RWPE1 (cell line): ENCODE data around the gene LRRC15.

ENCODE experiments used
- CTCF ChIA-PET: fragments of 350-600 bp; sonication (Branson Sonifier 250); formaldehyde crosslinking; extraction: SDS; loops from one replicate; lab custom pipeline; 2021; lab: Yijun Ruan, JAX
- POLR2A ChIA-PET: fragments of 400-600 bp; formaldehyde crosslinking; extraction: SDS; loops from one replicate; lab custom pipeline; 2020; ENCODE audit warnings: antibody characterized with exemption; ENCODE audit not compliant: low non-redundant PET; lab: Yijun Ruan, JAX
- DNase-seq: peaks from one replicate; pipeline ENCODE4 v3.0.0; 2012; ENCODE audit warnings: low spot score
- H3K27ac ChIP-seq: fragments of 450-650 bp; 2 replicates; pipeline ENCODE4 v1.5.1; 2017
- TF ChIP-seq, protein P1 (sequence below): fragments of 450-650 bp; conservative IDR thresholded peaks from 2 replicates; pipeline ENCODE4 v1.5.1; 2017; ENCODE audit warnings: low read depth, mild to moderate bottlenecking

LRRC15 gene

GRCh38 chr3:194360568-194360967 lies 9.0 kb downstream of the LRRC15 start:
- no peak overlapping the region for H3K27ac ChIP-seq
- DNase-seq, result no peak
- CTCF ChIA-PET, result no interaction called here
- POLR2A ChIA-PET, result no interaction called here
- TF ChIP-seq, protein P1, sequence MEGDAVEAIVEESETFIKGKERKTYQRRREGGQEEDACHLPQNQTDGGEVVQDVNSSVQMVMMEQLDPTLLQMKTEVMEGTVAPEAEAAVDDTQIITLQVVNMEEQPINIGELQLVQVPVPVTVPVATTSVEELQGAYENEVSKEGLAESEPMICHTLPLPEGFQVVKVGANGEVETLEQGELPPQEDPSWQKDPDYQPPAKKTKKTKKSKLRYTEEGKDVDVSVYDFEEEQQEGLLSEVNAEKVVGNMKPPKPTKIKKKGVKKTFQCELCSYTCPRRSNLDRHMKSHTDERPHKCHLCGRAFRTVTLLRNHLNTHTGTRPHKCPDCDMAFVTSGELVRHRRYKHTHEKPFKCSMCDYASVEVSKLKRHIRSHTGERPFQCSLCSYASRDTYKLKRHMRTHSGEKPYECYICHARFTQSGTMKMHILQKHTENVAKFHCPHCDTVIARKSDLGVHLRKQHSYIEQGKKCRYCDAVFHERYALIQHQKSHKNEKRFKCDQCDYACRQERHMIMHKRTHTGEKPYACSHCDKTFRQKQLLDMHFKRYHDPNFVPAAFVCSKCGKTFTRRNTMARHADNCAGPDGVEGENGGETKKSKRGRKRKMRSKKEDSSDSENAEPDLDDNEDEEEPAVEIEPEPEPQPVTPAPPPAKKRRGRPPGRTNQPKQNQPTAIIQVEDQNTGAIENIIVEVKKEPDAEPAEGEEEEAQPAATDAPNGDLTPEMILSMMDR, result no peak

DNA sequence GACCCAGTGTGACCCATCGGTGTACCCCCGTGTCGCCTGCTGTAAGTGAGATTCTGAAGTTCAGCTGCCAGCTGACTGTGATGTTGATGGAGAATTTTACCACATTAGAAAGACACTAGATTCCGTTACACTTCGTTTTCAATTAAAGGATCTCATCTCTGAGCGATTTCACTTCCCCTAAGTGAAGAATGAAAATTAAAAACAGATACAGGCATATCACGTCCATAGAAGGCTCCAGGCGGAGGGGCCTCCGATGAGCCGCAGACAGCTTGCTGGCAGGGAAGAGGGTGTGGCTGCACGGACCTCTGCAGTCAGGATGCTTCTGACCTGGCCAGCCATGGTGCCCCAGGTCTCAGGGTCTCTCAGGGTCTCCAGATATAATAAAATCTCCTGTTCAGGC lies 11.9 kb downstream of the LRRC15 start:
- DNase-seq, result no peak
- POLR2A ChIA-PET, result no interaction called here
- TF ChIP-seq, protein P1, result no peak
- H3K27ac ChIP-seq, result no peak overlapping the region
- CTCF ChIA-PET, result no interaction called here

DNA sequence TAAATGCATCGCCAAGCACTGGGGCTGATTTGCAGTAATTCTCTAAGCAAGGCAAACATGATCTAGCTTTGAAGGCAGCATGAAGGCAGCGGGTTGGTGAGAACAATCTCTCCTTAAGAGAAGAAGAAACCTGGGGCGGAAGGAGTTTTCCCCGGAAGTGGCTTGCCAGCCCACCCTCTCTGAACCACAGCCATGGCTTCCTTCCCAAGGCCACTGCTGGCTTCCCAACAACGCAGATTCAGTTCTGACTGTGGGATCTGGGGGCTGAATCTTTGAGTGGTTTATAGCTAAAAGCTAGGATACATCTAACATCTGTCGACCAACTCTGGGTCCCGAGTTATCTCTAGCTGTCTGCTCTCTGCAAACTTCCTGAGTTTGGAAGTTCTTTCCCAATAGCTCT lies 14.2 kb downstream of the LRRC15 start:
- POLR2A ChIA-PET, result no interaction called here
- TF ChIP-seq, protein P1, result no peak
- no peak for DNase-seq
- CTCF ChIA-PET, result interaction anchor here (1.8 kb wide), 1 partner anchor 11 kb away, joined by 10 read pairs; no protein-coding TSS in a partner anchor
- no peak overlapping the region for H3K27ac ChIP-seq

GRCh38 chr3:194354315-194354714 lies 15.2 kb downstream of the LRRC15 start:
- no peak overlapping the region for H3K27ac ChIP-seq
- DNase-seq, result no peak
- TF ChIP-seq, protein P1, result no peak
- ChIA-PET CTCF (interaction anchor here (0.7 kb wide), 2 partner anchors 21 to 57 kb away, joined by 3 to 6 read pairs; no protein-coding TSS in a partner anchor), POLR2A (no interaction called here)

DNA sequence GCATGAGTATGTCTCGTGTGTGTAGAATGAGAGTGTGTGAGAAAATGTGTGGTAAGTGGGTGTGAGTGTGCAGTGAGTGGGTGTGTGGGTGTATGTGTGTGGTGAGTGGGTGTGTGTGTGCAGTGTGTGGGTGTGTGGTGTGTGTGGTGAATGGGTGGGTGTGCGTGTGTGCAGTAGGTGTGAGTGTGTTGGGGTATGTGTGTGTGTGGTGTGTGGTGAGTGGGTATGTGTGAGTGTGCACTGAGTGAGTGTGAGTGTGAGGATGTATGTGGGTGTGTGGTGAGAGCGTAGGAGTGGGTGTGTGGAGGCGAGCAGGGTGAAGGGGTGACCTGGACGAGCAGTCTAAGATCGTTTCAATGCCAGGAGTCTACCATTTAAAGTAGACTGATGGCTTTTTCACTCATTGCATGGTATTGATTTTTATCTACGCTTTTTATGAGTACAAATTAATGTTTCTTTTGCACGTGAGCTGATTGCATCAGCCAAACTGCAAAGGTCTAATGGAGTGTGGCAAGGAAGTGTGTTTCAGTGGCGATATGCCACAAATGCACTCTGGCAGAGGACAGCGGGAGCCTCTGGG lies 16.8 kb downstream of the LRRC15 start:
- ChIA-PET POLR2A (no interaction called here), CTCF (interaction anchor here (0.6 kb wide), 1 partner anchor 211 kb away, joined by 4 read pairs; no protein-coding TSS in a partner anchor)
- no peak overlapping the region for H3K27ac ChIP-seq
- TF ChIP-seq, protein P1, result no peak
- no peak for DNase-seq

DNA sequence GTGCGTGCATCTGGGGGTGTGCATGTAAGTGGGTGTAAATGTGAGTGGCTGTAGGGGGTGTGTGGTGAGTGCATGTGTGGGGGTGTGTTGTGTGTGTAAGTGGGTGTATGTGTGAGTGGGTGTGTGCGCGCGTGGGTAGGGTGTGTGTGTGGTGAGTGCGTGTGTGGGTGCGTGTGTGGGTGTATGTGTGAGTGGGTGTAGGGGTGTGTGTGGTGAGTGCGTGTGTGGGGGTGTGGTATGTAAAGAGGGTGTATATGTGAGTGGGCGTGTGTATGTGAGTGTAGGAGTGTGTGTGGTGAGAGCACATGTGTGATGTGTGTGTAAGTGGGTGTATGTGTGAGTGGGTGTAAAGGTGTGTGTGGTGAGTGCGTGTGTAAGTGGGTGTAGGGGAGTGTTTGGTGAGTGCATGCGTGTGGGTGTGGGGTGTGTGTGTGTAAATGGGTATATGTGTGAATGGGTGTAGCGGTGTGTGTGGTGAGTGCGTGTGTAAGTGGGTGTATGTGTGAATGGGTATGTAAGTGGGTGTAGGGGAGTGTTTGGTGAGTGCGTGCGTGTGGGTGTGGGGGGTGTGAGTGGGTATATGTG lies 17.5 kb downstream of the LRRC15 start:
- no peak overlapping the region for H3K27ac ChIP-seq
- TF ChIP-seq, protein P1, result no peak
- CTCF ChIA-PET, result no interaction called here
- no peak for DNase-seq
- POLR2A ChIA-PET, result no interaction called here
